ENCODE results near the gene CERS3.

DNA sequence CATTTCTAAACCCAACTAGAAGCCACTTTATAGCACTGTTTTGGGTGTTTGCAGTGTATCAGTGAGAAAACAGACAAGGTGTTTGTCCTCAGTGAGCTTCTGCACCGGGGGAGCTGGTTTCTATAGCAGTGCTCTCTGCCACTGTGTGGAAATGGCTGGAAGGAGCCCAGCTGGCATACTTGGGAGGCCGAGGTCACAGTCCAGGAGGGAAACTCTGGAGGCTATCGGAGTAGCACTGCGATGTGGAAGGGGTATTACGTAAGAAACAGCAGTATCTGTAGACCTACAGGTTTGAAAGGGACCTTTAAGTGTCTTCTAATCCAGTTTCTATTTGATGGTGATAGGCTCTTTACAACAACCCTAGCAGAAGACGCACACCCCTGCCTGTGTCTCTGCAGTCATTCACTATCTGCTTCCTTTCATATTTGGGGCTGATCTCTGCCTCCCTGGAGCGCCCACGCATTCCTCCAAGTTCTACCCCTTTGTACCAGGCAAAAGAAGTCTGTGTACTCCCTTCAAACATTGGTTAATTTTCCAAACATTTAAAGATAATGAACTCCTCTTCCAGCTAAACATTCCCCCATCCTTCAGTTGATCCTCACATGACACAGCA lies 99.5 kb downstream of the CERS3 start:
- TF ChIP-seq, protein P1, sequence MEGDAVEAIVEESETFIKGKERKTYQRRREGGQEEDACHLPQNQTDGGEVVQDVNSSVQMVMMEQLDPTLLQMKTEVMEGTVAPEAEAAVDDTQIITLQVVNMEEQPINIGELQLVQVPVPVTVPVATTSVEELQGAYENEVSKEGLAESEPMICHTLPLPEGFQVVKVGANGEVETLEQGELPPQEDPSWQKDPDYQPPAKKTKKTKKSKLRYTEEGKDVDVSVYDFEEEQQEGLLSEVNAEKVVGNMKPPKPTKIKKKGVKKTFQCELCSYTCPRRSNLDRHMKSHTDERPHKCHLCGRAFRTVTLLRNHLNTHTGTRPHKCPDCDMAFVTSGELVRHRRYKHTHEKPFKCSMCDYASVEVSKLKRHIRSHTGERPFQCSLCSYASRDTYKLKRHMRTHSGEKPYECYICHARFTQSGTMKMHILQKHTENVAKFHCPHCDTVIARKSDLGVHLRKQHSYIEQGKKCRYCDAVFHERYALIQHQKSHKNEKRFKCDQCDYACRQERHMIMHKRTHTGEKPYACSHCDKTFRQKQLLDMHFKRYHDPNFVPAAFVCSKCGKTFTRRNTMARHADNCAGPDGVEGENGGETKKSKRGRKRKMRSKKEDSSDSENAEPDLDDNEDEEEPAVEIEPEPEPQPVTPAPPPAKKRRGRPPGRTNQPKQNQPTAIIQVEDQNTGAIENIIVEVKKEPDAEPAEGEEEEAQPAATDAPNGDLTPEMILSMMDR (IDR thresholded peaks at IDR 0.05): no peak
- TF ChIP-seq, protein P2, sequence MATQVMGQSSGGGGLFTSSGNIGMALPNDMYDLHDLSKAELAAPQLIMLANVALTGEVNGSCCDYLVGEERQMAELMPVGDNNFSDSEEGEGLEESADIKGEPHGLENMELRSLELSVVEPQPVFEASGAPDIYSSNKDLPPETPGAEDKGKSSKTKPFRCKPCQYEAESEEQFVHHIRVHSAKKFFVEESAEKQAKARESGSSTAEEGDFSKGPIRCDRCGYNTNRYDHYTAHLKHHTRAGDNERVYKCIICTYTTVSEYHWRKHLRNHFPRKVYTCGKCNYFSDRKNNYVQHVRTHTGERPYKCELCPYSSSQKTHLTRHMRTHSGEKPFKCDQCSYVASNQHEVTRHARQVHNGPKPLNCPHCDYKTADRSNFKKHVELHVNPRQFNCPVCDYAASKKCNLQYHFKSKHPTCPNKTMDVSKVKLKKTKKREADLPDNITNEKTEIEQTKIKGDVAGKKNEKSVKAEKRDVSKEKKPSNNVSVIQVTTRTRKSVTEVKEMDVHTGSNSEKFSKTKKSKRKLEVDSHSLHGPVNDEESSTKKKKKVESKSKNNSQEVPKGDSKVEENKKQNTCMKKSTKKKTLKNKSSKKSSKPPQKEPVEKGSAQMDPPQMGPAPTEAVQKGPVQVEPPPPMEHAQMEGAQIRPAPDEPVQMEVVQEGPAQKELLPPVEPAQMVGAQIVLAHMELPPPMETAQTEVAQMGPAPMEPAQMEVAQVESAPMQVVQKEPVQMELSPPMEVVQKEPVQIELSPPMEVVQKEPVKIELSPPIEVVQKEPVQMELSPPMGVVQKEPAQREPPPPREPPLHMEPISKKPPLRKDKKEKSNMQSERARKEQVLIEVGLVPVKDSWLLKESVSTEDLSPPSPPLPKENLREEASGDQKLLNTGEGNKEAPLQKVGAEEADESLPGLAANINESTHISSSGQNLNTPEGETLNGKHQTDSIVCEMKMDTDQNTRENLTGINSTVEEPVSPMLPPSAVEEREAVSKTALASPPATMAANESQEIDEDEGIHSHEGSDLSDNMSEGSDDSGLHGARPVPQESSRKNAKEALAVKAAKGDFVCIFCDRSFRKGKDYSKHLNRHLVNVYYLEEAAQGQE (IDR thresholded peaks at IDR 0.05; ENCODE audit: insufficient read depth in 1 of 2, low read depth in 2 of 2, low read length in 1 of 2): no peak
- TF ChIP-seq SIN3A (IDR thresholded peaks at IDR 0.05; ENCODE audit: borderline replicate concordance, insufficient read depth, low read depth, low read length): no peak

Data from Panc1 (cell line).